GM19463 (cell line): Measurements from ENCODE around the gene XPO6.

ENCODE experiments used
- ATAC-seq: cut with Tn5 transposase; IDR thresholded peaks from one replicate; pipeline ENCODE4 v1.9.1; 2021; ENCODE audit warnings: mild to moderate bottlenecking, moderate library complexity; ENCODE audit not compliant: unreplicated experiment

XPO6 gene

GRCh38 chr16:28069971-28070794 lies 141.6 kb downstream of the XPO6 start:
- ATAC-seq, result no peak

- ATAC-seq, result no peak
Observed at GRCh38 chr16:28068976-28069375, 142.8 kb downstream of the XPO6 start.

- ATAC-seq, result no peak
Observed at GRCh38 chr16:28067604-28068379, 144.0 kb downstream of the XPO6 start.

DNA sequence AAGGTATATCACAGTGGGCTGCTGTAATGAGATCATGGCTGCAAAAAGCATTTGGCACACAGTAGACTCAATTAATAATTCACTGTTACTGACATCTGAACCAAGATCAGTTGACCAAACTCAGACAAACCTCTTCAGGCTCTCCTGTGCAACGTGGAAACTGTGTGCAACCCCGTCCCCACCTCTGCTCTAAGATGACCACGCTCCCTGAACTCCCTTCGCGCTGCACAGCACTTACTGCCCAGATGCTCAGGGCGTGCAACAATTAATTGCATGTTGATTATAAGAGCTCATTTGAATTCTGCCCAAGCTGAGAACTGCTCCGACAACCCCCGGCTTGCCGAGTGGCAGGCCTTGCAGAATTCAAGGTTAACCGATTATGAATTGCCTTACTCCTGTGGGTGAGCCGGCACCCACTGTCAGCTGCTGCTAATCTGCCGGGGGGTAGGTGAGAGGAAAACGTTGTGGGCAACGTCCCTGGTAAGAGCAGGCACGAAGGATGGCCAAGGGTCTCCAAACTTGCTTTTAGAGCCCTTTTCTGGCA lies 147.0 kb downstream of the XPO6 start:
- ATAC-seq, result no peak

GRCh38 chr16:28064150-28064549 lies 147.6 kb downstream of the XPO6 start:
- no peak for ATAC-seq

DNA sequence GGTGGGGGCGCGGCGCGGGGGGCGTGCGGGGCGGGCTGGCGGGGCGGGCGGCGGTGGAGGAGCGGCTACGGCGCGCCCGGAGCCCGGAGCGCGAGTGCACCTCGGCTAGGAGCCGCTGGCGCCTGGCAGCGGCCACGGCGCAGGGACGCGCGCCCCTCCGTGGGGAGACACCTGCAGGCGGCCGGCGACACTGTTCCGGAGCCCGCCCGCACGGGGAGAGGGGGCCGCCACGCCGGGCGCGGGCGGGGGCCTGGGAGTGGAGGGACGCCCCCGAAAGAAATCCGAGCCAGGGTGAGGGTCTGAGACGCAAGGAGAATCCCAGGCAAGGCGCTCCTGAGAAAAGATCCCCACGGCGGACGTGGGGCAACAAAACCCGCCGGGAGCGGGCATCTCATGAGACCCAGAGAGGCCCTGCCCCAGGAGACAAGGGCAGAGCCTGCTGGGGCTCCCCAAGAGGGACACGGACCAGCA lies 148.1 kb downstream of the XPO6 start, which contains the start of gene GSG1L:
Gene GSG1L (minus strand): TSS at position 124 of the 471 bp plus-strand sequence. CDS start 290 bp downstream, outside the sequence.
- ATAC-seq, result no peak

GRCh38 chr16:28062847-28063521 lies 148.8 kb downstream of the XPO6 start:
- ATAC-seq, result no peak

DNA sequence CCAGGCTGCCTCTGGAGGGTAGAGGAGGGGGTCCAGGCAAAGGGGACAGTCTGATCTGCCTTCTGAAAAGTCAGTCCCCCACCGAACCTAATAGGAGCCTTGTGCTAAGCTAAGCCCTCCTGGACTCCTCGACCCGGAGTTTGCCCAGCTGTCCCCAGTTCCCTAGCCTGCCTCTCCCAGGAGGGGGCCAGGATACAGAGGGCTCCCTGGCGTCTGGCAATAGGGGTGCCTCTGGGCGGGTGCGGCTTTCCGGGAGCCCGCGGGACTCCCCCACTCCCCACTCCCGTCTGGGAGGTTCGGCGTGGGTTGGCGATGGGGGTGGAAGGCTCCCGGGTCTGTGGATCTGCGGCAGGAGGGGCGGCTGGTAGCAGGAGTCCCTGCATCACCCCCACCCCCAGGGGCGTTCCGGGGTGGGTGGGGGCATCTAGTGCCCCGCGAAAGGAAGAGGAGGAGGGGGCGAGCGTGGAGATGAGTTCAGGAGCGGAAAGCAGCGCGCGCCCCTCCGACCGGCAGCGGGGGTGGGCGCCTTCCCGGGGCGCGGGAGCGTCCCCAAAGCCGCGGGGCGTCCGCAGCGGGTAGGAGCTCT lies 149.4 kb downstream of the XPO6 start:
- no peak for ATAC-seq

DNA sequence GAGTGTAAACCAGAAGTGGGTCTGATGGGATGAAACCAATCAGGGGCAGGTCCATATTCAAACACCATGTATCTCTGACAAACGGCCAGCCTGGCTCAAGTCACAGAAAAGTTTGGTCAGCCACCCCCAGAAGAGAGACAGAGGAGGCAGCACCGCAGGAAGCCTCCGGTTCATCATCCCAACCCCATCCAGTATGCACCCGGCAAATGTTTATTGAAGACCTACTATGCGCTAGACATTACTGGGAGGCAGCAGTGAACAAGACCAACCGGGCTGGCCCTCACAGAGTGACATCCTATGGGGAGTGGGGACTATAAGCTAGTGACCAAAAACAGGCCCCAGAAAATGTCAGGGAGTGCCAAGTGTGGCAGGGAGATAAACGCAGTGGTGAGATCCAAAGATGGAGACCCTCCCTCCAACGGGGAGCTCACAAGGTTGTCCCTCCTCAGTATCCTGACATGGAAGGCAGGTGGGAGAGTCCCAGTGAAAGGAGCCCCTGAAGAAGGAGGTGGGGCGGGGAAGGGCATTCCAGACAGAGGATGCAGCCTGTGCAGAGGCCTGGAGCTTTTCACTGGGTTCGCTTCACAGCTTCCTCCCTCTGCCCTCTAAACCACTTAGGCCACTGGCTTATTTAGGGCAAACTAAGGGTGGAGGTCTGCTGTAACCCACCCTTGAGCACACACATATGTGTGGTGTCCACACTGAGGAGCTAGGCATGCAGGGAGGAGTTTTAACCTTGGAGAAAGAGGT lies 150.2 kb downstream of the XPO6 start:
- no peak for ATAC-seq

GRCh38 chr16:28059841-28060575 lies 151.8 kb downstream of the XPO6 start:
- no peak for ATAC-seq

DNA sequence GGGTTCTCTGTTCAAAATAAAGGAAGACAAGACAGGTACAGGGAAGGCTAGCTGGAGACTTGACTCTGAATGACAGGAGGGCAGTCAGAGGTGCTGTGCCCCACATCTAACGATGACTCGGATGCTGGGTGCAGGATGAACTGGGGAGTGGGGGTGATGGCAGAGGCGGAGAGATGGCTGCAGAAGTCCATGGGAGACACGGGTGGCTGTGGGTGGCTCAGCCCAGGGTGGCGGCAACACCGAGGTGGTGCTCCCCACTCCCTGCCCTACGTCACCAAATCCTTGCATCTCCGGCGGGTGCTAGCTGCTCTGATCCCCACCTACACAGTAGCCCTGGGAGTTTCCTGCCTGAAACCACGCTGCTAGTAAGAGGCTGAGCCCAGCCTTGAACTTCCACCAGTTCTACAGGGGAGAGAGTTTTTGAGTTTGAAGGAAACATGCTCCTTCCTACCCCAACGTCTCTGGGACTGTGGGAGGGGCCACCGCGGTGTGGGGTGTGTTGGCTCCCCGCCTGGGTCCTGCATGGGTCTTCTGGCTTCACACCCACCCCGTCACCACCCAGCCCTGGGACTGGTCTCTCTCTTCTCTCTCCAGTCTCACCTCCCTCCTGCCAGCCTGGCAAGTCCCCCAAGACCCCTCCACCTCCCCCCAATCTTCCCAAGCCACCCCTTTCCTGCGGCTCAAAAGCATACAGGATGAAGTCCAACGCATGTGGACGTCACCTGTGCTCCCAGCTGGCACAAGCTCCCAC lies 152.8 kb downstream of the XPO6 start:
- no peak for ATAC-seq

DNA sequence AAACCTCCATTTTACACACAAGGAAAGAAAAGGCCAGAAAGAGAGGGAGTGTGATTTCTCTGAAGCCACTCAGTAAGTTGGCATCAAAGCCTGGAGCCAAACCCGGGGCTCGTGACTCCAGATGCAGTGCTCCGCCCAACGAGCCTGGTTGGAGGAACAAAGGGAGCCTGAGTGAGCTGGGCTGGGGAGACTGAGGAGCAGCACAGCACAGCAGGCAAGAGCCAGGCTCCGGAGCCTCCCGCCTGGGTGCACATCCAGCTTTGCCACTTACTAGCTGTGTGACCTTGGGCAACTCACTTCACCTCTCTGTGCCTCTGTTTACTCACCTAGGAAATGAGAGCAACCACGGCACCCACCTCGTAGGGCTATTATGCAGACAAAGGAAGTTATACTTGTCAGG lies 153.8 kb downstream of the XPO6 start:
- no peak for ATAC-seq

GRCh38 chr16:28053461-28053860 lies 158.3 kb downstream of the XPO6 start:
- no peak for ATAC-seq

DNA sequence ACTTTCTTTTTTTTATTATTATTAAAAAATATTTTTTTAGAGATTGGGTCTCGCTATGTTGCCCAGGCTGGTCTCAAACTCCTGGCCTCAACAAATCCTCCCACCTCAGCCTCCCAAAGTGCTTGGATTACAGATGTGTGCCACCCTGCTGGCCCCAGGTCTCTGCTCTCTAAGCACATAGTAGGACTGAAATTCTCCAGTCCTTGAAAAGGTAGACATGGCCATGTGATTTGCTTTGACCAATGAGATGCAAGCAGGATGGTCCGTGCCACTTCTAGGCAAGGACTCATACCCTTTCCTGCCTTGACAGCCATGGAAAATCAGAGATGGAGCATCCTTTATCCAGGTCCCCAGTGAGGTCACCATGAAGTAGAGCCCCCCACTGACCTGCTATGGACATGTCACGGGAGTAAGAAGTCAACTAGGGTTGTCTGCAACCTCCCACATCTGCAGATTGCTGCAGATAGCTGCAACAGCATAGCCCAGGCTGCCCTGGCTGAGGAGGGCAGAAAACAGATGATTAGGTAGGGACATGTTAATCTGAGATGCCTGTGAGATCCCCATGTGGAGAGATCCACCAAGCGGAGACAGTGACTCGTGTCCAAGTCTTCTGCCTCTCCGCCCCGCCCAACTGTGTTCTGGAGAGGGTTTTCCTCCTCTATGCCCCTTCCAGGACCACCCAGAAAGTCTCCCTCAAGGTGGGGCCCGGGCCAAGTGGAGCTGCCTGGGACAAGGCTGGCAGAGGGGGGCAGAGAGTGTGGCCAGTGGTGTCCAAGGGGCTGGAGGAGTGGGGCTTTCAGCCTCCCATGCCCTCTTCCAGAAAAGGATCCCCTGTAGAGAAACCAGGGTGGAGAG lies 159.3 kb downstream of the XPO6 start:
- ATAC-seq, result no peak

GRCh38 chr16:28051486-28051885 lies 160.3 kb downstream of the XPO6 start:
- no peak for ATAC-seq
